Measurements from ENCODE around the gene GTPBP6. TPM values are rescaled to one million over a fixed set of nuclear protein-coding genes. Genes with fewer than 3 reads are reported as not detected.
"Not testable (repeated sequence)": the region's sequence is repeated elsewhere in the genome, so short reads cannot be mapped to it uniquely, and the experiment has no call there.

Gene GTPBP6
- total RNA-seq, 2 experiments from 2014 or later: 63.4 to 64.6 TPM

DNA sequence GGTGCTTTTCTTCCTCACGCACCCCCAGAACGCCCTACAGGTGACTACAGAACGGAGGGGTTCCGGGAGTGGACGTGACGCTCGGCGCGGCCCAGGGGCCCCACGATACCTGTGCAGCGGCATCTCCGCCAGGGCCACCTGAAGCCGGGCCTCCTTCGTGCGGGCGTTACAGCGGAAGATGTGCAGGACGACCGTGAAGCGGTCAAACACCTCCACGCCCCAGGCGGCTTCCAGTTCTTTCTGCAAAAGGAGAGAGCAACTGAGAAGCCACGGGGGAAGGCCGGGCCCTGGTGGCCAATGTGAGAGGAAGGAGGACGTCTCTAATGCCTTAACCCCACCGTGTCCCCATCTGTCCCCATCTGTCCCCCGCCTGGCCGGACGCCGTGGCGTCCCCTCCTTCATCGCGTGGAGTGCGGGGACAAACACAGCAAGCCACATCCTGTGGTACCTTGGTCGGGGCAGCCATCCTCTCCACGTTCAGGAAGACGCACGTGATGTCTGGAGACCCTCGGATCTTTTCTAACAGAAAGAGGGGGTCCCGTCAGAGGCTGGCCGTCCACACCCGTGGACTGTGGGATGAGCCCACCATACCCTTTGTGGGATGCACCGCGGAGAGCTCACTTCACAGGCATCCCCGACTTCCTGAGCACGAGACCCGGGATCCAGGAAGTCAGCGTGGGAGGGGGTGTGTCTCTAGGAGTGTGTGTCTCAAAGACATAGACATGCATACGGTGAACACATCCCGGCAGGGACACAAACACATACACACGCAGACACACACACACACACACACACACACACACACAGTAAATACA is 3.6 kb downstream of the GTPBP6 start:
- CTCF ChIA-PET: no interaction called here
- intact Hi-C loops (cut with micrococcal nuclease): no loop called here
- no peak for DNase-seq
- Mint-ChIP-seq H3K4me1 (ENCODE audit: low read depth) (peaks cover 4% of the 10 kb centered on the region), H3K27ac (no peak overlapping the region), H3K36me3 (ENCODE audit: low read depth) (peaks cover 12% of the 10 kb centered on the region), H3K4me3 (no peak overlapping the region), H3K9me3 (no peaks in the 10 kb centered on the region), H3K27me3 (ENCODE audit: low read depth) (no peaks in the 10 kb centered on the region)

DNA sequence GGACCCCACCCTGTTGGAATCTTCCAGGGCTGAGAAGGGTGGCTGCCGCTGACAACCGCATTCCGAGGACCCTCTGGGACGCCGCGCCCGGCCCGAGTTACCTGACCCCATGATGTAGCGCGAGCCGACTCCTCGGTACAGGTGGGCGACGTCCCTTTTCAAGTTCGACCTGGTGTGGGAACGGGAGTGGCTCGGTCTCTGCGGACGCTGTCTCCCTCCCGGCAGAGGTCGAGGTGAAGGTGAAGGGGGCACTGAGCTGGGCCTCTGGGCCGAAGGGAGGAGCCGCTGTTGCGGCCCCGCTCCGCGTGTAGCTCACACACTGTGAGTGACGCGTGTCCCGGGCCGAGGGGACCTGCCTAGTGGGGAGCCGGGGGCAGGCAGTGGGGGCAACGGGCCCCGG is 4.5 kb downstream of the GTPBP6 start:
- CTCF ChIA-PET: no interaction called here
- peaks cover 4% of the 10 kb centered on the region for H3K4me1 Mint-ChIP-seq (ENCODE audit: low read depth)
- no peak overlapping the region for H3K4me3 Mint-ChIP-seq
- intact Hi-C loops (cut with micrococcal nuclease): no loop called here
- no peaks in the 10 kb centered on the region for H3K9me3 Mint-ChIP-seq
- H3K36me3 Mint-ChIP-seq (ENCODE audit: low read depth): peaks cover 15% of the 10 kb centered on the region
- no peak overlapping the region for H3K27ac Mint-ChIP-seq
- H3K27me3 Mint-ChIP-seq (ENCODE audit: low read depth): no peaks in the 10 kb centered on the region
- no peak for DNase-seq

DNA sequence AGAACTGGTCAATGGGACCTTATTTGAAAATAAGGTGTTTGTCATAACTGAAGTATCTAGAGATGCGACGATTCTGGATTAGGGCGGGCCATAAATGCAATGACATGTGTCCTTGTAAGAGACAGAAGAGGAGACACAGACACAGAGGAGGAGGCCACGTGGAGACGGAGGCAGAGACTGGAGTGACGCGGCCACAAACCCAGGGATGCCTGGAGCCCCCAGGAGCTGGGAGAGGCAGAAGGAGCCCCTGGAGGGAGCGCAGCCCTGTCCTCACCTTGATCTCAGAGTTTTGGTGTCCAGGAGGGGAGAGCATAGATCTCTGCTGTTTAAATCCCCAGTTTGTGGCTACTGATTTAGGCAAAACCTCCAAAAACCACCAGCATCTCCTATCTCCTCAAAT is 5.0 kb downstream of the GTPBP6 start:
- CTCF ChIA-PET: no interaction called here
- intact Hi-C loops (cut with micrococcal nuclease): no loop called here
- Mint-ChIP-seq H3K27me3 (ENCODE audit: low read depth) (no peaks in the 10 kb centered on the region), H3K4me1 (ENCODE audit: low read depth) (peaks cover 4% of the 10 kb centered on the region), H3K27ac (no peak overlapping the region), H3K4me3 (no peak overlapping the region), H3K36me3 (ENCODE audit: low read depth) (peaks cover 16% of the 10 kb centered on the region), H3K9me3 (no peaks in the 10 kb centered on the region)
- no peak for DNase-seq

DNA sequence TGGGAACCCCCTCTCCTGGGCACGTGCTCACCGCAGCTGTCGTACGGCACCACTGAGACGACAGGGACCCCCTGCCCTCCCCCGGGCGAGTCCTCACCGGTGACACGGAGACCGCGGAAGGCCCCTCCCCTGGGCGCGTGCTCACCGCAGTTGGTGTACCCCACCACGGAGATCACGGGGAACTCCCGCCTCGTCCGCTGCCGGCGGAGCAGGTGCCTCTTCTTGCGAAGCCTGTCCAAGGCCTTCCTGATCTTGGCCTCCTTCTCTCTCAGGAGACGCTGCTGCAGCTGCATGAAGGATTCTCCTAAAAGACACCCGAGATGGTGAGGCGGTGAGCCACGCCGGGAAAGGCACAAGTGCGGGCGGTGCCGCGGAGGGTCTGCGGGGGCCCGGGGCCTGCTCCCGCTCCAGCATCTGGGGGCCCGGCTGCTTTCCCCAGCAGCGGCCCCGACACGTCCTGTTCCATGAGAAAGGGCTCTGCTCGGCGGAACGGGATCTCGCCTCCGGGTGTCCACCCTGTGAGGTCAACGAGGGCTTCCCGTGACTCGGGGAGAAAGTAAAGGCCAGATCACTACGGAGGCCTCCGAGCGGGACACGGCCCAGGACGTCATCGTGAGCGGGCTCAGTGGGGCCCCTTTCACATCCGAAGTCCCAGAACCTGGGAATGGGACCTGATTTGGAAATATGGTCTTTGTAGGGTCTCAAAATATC is 5.8 kb downstream of the GTPBP6 start:
- no peak for DNase-seq
- H3K27me3 Mint-ChIP-seq (ENCODE audit: low read depth): no peaks in the 10 kb centered on the region
- H3K4me3 Mint-ChIP-seq: no peak overlapping the region
- peaks cover under 1% of the 10 kb centered on the region for H3K4me1 Mint-ChIP-seq (ENCODE audit: low read depth)
- intact Hi-C loops (cut with micrococcal nuclease): no loop called here
- no peak overlapping the region for H3K27ac Mint-ChIP-seq
- H3K36me3 Mint-ChIP-seq (ENCODE audit: low read depth): peaks cover 21% of the 10 kb centered on the region
- CTCF ChIA-PET: no interaction called here
- H3K9me3 Mint-ChIP-seq: no peaks in the 10 kb centered on the region

DNA sequence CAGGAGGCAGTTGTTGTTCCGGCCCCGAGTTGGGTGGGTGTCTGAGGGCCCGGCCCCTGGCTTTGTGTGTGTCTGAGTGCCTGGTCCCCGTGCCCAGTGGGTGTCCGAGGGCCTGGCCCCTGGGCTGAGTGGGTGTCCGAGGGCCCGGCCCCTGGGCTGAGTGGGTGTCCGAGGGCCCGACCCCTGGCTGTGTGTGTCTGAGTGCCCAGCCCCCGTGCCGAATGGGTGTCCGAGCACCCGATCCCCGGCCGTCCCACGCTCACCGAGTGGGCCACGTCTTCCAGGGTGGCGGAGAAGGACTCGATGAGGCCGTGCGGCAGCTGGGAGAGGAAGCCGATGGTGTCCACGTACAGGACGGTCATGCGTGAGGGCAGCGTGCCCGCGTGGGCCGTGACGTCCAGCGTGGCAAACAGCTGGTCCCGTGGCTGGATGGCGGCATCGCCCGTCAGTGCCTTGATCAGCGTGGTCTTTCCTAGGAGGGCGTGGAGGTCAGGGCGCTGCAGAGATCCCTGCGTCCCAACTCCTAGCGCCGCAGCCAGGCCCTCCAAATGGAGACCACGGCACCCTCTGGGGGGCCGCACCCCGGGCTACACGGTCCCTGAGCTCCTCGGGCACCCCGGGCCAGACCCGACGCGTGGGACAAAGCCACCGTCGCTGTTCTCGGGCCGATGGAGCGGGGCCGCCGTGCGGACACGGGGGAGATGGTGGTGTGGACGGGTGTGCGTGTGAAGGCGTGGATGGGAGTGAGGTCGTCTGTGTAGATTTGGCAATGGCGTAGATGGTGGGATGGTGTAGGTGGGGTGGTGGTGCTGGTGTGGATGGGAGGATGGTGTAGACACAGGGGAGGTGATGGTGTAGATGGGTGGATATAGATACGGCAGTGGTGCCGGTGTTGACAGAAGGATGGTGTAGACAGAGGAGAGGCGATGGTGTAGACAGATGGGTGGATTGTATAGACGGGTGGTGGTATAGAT is 7.2 kb downstream of the GTPBP6 start:
- no peak overlapping the region for H3K27ac Mint-ChIP-seq
- CTCF ChIA-PET: no interaction called here
- no peaks in the 10 kb centered on the region for H3K9me3 Mint-ChIP-seq
- intact Hi-C loops (cut with micrococcal nuclease): no loop called here
- peaks cover 27% of the 10 kb centered on the region for H3K36me3 Mint-ChIP-seq (ENCODE audit: low read depth)
- DNase-seq: no peak
- no peaks in the 10 kb centered on the region for H3K4me1 Mint-ChIP-seq (ENCODE audit: low read depth)
- H3K4me3 Mint-ChIP-seq: no peak overlapping the region
- no peaks in the 10 kb centered on the region for H3K27me3 Mint-ChIP-seq (ENCODE audit: low read depth)

DNA sequence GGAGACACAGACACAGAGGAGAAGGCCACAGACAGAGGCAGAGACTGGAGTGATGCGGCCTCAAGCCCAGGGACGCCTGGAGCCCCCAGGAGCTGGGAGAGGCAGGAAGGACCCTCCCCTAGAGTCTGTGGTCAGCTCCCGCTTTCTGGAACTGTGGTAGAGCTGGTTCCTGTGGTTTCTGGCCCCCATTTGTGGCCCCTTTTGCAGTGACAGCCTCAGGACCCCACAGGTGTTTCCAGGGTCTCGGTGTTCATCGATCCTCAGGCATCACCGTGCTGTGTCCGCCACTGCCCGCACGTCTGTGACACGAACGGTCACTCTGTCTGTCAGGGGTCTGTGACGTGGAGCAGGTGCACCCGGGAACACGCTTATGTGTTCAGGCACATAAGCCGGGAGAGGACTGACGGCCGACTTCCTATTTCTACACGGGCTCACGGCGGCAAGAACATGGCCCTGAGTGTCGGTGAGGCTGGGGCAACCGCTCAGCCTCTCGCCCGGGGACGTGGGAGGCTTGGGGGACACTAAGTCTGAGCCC is 7.9 kb downstream of the GTPBP6 start:
- no peaks in the 10 kb centered on the region for H3K27me3 Mint-ChIP-seq (ENCODE audit: low read depth)
- intact Hi-C loops (cut with micrococcal nuclease): no loop called here

DNA sequence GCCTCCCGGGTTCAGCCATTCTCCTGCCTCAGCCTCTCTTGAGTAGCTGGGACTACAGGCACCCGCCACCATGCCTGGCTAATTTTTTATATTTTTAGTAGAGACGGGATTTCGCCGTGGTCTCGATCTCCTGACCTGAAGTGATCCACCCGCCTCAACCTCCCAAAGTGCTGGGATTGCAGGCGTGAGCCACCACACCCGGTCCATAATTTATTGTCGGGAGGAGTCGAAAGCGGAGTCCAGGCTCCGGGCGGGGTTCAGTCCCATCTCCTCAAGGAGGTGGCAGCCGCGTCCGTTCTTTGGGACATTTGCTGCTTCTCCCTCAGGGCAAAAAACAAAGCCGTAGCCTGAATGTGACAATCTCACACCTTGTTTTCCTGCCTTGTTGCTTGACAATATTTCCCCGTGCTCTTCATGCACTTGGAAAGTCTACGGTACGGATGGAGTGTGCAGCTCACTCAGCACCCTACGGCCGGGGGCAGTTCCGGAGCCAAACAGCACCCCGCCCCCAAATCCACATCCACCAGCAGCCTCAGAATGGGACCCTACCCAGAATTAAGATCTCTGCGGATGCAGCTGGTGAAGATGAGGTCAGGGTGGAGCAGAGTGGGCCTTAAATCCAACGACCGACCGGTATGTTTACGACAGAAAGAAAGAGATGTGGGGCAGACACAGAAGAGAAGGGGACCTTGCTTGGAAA is 9.6 kb downstream of the GTPBP6 start:
- intact Hi-C loops (cut with micrococcal nuclease): no loop called here
- CTCF ChIA-PET: no interaction called here
- H3K27me3 Mint-ChIP-seq (ENCODE audit: low read depth): no peaks in the 10 kb centered on the region
- no peak overlapping the region for H3K27ac Mint-ChIP-seq
- no peaks in the 10 kb centered on the region for H3K9me3 Mint-ChIP-seq
- no peak overlapping the region for H3K4me3 Mint-ChIP-seq
- H3K36me3 Mint-ChIP-seq (ENCODE audit: low read depth): peaks cover 43% of the 10 kb centered on the region
- no peak for DNase-seq
- H3K4me1 Mint-ChIP-seq (ENCODE audit: low read depth): no peaks in the 10 kb centered on the region

More for the DNA sequence above, 7.9 kb downstream of the GTPBP6 start:
- Mint-ChIP-seq H3K9me3 (no peaks in the 10 kb centered on the region), H3K27ac (no peak overlapping the region), H3K4me1 (ENCODE audit: low read depth) (no peaks in the 10 kb centered on the region), H3K36me3 (ENCODE audit: low read depth) (peaks cover 34% of the 10 kb centered on the region), H3K4me3 (no peak overlapping the region)
- CTCF ChIA-PET: no interaction called here
- DNase-seq: no peak

DNA sequence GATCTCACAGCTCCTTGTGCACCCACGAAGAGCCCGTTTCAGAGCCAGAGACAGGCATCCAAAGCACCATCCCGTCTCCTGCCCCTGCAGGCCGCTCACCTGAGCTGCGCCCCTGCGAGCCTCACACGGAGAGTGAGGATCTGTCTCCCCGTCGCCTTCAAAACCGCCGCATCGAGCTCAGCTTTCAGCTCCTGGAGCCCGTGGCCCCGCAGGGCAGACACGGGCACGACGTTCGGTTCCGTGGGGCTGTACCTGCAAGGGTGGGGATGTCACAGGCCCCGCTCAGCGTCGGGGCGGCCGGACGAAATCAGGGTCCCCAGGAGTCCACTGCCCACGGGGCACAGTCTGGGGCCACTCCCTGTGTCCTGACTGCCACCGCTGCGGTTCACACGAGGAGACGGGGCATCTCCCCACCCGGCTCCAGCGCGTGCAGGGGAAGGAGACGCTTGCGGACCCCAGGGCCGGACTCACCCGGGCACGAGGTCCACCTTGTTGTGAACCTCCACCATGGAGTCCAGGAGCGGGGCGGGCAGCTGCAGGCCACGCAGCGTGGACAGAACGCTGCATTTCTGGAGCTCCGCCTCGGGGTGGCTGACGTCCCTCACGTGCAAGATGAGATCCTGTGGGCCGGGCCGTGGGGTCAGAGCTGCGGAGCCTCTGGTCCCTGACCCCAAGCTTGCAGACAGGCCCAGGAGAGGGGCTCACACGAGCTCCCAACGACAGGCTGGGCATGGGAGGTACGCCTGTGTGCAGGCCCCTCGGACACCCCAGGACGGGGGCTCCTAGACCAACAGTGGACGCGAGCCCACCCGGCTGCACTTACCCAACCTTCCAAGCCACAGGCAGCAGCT is 11.1 kb downstream of the GTPBP6 start:
- CTCF ChIA-PET: no interaction called here
- H3K27ac Mint-ChIP-seq: no peak overlapping the region
- intact Hi-C loops (cut with micrococcal nuclease): no loop called here
- H3K4me3 Mint-ChIP-seq: no peak overlapping the region
- H3K27me3 Mint-ChIP-seq (ENCODE audit: low read depth): no peaks in the 10 kb centered on the region
- peaks cover 49% of the 10 kb centered on the region for H3K36me3 Mint-ChIP-seq (ENCODE audit: low read depth)
- no peak for DNase-seq
- no peaks in the 10 kb centered on the region for H3K4me1 Mint-ChIP-seq (ENCODE audit: low read depth)
- H3K9me3 Mint-ChIP-seq: no peaks in the 10 kb centered on the region

DNA sequence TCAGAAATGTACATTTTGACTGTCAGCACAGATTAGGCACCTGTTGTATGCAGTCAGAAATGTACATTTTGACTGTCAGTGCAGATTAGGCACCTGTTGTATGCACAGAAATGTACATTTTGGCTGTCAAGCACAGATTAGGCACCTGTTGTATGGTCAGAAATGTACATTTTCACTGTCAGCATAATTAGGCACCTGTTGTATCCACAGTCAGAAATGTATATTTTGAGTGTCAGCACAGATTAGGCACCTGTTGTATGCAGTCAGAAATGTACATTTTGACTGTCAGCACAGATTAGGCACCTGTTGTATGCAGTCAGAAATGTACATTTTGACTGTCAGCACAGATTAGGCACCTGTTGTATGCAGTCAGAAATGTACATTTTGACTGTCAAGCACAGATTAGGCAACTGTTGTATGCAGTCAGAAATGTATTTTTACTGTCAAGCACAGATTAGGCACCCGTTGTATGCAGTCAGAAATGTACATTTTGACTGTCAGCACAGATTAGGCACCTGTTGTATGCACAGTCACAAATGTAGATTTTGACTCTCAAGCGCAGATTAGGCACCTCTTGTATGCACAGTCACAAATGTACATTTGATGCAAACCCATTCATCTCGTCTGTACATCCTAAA is 11.9 kb downstream of the GTPBP6 start:
- H3K4me1 Mint-ChIP-seq (ENCODE audit: low read depth); H3K27me3 Mint-ChIP-seq (ENCODE audit: low read depth); CTCF ChIA-PET; H3K9me3 Mint-ChIP-seq; DNase-seq; intact Hi-C loops (cut with micrococcal nuclease); H3K27ac Mint-ChIP-seq; H3K4me3 Mint-ChIP-seq: not testable (repeated sequence)
- peaks cover 44% of the 10 kb centered on the region for H3K36me3 Mint-ChIP-seq (ENCODE audit: low read depth)

DNA sequence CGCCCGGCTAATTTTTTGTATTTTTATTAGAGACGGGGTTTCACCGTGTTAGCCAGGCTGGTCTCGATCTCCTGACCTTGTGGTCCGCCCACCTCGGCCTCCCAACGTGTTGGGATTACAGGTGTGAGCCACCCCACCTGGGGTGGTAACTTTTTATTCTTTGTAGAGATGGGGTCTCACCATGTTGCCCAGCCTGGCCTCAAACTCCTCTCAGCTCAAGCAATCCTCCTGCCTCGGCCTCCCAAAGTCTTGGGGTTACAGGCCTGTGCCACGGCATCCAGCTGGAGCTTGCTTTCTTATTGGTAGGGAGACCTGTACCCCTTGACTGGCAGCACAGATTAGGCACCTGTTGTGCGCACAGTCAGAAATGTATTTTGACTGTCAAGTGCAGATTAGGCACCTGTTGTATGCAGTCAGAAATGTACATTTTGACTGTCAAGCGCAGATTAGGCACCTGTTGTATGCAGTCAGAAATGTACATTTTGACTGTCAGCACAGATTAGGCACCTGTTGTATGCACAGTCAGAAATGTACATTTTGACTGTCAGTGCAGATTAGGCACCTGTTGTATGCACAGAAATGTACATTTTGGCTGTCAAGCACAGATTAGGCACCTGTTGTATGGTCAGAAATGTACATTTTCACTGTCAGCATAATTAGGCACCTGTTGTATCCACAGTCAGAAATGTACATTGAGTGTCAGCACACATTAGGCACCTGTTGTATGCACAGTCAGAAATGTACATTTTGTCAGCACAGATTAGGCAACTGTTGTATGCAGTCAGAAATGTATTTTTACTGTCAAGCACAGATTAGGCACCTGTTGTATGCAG is 12.6 kb downstream of the GTPBP6 start:
- H3K4me3 Mint-ChIP-seq; intact Hi-C loops (cut with micrococcal nuclease); H3K27me3 Mint-ChIP-seq (ENCODE audit: low read depth); H3K27ac Mint-ChIP-seq; H3K9me3 Mint-ChIP-seq; CTCF ChIA-PET; DNase-seq; H3K4me1 Mint-ChIP-seq (ENCODE audit: low read depth): not testable (repeated sequence)
- peaks cover 49% of the 10 kb centered on the region for H3K36me3 Mint-ChIP-seq (ENCODE audit: low read depth)
